ENCODE results near the gene ZNF595.
A peak's percentile ranks its signal among the peaks of the same experiment; 100 is the strongest.
"Not testable (repeated sequence)": the region's sequence is repeated elsewhere in the genome, so short reads cannot be mapped to it uniquely, and the experiment has no call there.

ZNF595 gene

DNA sequence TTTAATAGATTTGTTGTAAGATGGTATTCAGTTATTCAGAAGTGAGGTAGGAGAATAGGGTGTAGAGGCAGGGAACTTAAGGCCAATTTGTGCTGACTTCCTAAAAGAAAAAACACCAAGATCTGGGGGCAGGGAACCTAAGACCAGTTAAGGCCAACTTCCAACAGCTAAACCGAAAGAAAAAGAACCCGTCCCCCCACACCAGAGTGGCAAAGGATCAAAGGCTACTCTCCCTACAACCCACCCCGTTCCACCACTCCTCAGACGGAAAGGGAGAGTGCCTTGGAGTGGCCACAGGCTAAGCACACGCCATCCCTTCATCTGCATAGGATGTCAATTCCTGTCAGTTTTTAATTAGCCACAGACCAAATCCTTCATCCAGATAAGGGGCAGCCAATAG lies 67.5 kb downstream of the ZNF595 start:
- H3K4me3 ChIP-seq (ENCODE audit: low read depth, low read length) = no peak overlapping the region
- in situ Hi-C loops (cut with HindIII; ENCODE audit: low sequenced_read_pairs) = no loop called here
- DNase-seq (ENCODE audit: low read depth) = no peak
- TF ChIP-seq, protein P1, sequence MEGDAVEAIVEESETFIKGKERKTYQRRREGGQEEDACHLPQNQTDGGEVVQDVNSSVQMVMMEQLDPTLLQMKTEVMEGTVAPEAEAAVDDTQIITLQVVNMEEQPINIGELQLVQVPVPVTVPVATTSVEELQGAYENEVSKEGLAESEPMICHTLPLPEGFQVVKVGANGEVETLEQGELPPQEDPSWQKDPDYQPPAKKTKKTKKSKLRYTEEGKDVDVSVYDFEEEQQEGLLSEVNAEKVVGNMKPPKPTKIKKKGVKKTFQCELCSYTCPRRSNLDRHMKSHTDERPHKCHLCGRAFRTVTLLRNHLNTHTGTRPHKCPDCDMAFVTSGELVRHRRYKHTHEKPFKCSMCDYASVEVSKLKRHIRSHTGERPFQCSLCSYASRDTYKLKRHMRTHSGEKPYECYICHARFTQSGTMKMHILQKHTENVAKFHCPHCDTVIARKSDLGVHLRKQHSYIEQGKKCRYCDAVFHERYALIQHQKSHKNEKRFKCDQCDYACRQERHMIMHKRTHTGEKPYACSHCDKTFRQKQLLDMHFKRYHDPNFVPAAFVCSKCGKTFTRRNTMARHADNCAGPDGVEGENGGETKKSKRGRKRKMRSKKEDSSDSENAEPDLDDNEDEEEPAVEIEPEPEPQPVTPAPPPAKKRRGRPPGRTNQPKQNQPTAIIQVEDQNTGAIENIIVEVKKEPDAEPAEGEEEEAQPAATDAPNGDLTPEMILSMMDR (IDR thresholded peaks at IDR 0.05; ENCODE audit: low read depth, low read length, missing control alignments) = no peak

GRCh38 chr4:121408-122084 lies 68.4 kb downstream of the ZNF595 start:
- no peak for DNase-seq (ENCODE audit: low read depth)
- TF ChIP-seq, protein P1 (IDR thresholded peaks at IDR 0.05; ENCODE audit: low read depth, low read length, missing control alignments) = no peak
- no peak overlapping the region for H3K4me3 ChIP-seq (ENCODE audit: low read depth, low read length)
- in situ Hi-C loops (cut with HindIII; ENCODE audit: low sequenced_read_pairs) = no loop called here

GRCh38 chr4:123922-124274 lies 70.8 kb downstream of the ZNF595 start:
- in situ Hi-C loops (cut with HindIII; ENCODE audit: low sequenced_read_pairs); DNase-seq (ENCODE audit: low read depth): not testable (repeated sequence)
- peak overlapping the region; percentile 88 for H3K4me3 ChIP-seq (ENCODE audit: low read depth, low read length)

GRCh38 chr4:124275-125081 lies 71.4 kb downstream of the ZNF595 start, which contains the start of gene ZNF718:
ZNF718 (plus strand) TSS chr4:124501; CDS start chr4:124671, 170 bp downstream.
- peak within 1 kb of the TSS; percentile 88 for H3K4me3 ChIP-seq (ENCODE audit: low read depth, low read length)
- DNase-seq (ENCODE audit: low read depth) = peak; percentile 92
- TF ChIP-seq, protein P1 (IDR thresholded peaks at IDR 0.05; ENCODE audit: low read depth, low read length, missing control alignments) = no peak
- in situ Hi-C loops (cut with HindIII; ENCODE audit: low sequenced_read_pairs) = no loop called here

GRCh38 chr4:125091-125771 lies 72.1 kb downstream of the ZNF595 start:
- in situ Hi-C loops (cut with HindIII; ENCODE audit: low sequenced_read_pairs) = no loop called here
- peak overlapping the region; percentile 88 for H3K4me3 ChIP-seq (ENCODE audit: low read depth, low read length)
- DNase-seq (ENCODE audit: low read depth) = no peak
- TF ChIP-seq, protein P1 (IDR thresholded peaks at IDR 0.05; ENCODE audit: low read depth, low read length, missing control alignments) = no peak

- peak overlapping the region; percentile 88 for H3K4me3 ChIP-seq (ENCODE audit: low read depth, low read length)
- DNase-seq (ENCODE audit: low read depth) = no peak
- TF ChIP-seq, protein P1 (IDR thresholded peaks at IDR 0.05; ENCODE audit: low read depth, low read length, missing control alignments) = no peak
- in situ Hi-C loops (cut with HindIII; ENCODE audit: low sequenced_read_pairs) = no loop called here
These were observed 72.7 kb downstream of the ZNF595 start for GRCh38 chr4:125833-126232.
